Measurements from ENCODE around the gene CCDC91.
"Not testable (repeated sequence)": the region's sequence is repeated elsewhere in the genome, so short reads cannot be mapped to it uniquely, and the experiment has no call there.

CCDC91 gene

DNA sequence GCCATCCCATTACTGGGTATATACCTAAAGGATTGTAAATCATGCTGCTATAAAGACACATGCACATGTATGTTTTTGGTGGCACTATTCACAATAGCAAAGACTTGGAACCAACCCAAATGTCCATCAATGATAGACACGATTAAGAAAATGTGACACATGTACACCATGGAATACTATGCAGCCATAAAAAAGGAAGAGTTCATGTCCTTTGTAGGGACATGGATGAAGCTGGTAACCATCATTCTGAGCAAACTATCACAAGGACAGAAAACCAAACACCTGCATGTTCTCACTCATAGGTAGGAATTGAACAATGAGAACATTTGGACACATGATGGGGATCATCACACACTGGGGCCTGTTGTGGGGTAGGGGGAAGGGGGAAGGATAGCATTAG is 288.8 kb downstream of the CCDC91 start:
- not testable (repeated sequence) for DNase-seq

GRCh38 chr12:28479683-28480082 is 289.4 kb downstream of the CCDC91 start:
- no peak for DNase-seq

DNA sequence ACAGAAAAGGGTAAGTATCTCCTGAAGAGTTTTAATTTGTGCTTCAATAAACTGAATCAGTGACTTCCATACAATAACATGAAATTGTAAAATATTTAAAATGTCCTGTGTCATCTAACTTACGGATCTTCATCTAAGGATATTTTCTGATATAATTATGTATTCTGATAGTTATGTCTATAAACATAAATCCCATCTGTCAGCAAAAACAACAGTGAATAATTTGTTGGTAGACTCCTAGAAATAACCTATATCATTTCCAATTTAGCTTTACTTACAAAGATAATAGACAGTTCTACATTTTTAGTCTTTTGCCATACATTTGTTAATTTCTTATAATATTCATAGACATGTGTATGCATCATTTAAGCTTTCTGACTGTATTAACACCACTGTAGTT is 293.9 kb downstream of the CCDC91 start:
- no peak for DNase-seq

DNA sequence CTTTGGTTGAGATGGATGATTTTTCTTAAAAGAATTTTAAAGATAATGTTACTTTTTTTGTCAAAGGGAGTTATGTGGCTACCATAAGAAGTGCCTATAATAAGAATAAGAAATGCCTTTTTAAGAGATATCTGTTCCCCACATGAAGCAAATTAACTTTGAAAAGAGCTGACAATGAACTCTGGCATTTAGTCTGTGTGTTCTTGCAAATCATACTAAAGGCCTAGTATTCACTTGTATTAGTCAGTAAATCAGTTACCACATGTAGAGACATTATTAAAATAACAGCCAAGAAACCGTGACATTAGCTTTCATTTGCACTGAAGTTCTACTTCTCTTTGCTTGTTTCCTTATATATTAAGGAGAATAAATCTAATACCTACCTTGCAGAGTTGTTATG is 296.3 kb downstream of the CCDC91 start:
- no peak for DNase-seq

GRCh38 chr12:28489246-28489645 is 299.0 kb downstream of the CCDC91 start:
- no peak for DNase-seq

DNA sequence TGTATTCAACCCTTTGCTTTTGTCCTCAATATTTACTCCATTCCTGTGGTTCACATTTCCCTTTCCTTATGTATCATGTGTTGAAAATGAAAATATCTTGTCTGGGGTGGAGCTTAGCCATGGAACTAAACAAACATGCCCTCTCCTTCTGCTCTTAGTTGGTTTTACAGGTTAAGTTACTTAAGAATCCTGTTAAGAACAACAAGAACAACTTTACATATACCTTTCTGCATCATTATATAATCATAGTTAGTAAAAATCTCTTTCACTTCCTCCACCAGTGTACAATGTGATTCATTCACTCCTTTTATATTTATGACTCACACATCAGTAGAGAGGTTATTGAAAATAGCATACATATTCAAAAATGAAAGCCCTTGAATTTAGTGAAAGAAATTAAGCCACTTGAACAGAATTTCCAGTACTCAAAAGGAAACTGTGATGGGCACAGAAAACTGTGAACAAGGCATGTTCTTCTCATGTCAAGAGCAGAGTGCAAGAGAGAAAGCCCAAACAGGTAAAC is 307.7 kb downstream of the CCDC91 start:
- DNase-seq: no peak

DNA sequence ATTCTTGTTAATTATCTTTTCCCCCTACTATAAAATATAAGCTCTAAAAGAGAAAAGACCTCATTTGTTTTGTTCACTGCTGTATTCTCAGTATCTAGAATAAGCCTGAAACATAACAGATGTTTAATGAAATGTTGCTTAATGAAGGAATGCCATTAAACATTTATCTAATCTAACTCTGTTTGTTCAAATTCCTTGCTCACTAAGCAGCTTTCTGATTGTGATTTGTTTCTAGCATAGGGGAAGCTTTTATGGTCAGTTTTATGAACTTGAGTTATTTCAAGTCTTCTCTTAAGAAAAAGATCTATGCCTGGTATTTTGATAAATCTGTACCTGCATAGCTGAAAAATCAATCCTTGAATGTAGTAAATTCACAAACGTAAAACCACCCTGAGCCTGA is 308.6 kb downstream of the CCDC91 start:
- no peak for DNase-seq

- DNase-seq: no peak
Observed at GRCh38 chr12:28500373-28501024, 310.2 kb downstream of the CCDC91 start.

- no peak for DNase-seq
Observed at GRCh38 chr12:28506271-28506670, 316.0 kb downstream of the CCDC91 start.

- DNase-seq: no peak
Observed at GRCh38 chr12:28507033-28507432, 316.8 kb downstream of the CCDC91 start.

DNA sequence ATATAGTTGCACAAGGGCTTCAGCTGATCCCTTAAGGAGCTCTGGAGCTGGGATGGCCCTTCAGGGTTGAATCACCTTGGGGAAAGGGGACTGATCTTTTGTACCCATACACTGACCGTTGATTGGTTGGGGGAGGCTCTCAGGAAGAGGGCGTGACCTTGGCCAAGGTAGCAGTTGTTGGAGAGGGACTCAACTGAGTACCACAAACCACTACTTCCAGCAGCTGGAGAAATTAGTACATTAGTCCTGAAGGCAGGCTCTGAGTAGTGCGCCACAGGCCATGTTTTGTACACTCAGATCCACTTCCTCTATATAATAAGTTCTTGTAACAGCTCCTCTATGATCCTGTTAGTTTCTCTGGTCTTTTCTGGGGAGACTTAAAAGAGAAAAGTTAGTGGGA is 317.6 kb downstream of the CCDC91 start:
- no peak for DNase-seq

GRCh38 chr12:28512406-28512805 is 322.1 kb downstream of the CCDC91 start:
- DNase-seq: no peak

DNA sequence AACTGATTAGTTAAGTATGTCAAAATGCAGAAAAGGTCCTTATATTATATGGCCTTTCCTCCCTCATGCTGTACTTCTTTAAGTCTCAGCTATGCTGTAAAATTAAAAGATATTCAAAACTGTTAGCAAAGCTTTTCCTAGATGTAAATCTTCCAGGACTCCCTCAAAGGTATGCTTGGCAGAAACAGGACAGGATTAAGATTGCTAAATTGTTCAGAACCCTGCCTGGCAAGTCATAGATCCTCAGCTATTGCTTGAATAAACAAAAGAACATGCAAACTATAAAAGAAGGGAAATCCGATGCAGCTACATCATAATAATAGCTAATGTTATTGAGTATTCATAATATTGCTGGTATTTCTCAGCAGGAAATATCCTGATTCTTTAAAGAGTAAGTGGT is 322.6 kb downstream of the CCDC91 start:
- no peak for DNase-seq

DNA sequence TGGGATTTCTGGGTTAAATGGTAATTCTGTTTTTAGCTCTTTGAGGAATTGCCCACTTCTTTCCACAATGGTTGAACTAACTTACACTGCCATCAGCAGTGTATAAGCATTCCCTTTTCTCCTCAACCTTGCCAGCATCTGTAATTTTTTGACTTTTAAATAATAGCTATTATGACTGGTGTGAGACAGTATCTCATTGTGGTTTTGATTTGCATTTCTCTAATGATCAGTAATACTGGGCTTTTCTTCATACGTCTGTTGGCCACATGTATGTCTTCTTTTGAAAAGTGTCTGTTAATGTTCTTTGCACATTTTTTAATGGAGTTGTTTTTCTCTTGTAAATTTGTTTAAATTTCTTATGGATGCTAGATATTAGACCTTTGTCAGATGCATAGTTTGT is 323.7 kb downstream of the CCDC91 start:
- DNase-seq: no peak

DNA sequence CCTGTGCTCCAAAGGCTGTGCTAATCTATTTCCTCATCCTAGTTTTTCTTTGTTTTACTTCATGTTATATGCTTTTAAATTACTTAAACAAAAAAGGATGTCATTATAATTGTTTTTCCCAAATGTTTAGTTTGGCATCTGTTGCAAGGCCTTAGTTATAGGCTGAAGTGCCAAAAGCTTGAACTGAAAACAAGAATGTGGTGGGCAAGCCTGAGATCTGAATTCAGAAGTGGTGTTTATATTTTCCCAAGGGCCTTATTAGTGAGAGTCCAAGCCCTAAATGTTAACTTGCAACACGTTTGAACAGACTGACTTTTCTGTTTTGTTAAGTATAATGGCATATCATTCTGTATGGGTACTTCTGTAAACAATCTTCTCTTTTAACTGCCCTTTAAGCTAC is 326.8 kb downstream of the CCDC91 start:
- DNase-seq: no peak

GRCh38 chr12:28527631-28528249 is 337.5 kb downstream of the CCDC91 start:
- DNase-seq: no peak

DNA sequence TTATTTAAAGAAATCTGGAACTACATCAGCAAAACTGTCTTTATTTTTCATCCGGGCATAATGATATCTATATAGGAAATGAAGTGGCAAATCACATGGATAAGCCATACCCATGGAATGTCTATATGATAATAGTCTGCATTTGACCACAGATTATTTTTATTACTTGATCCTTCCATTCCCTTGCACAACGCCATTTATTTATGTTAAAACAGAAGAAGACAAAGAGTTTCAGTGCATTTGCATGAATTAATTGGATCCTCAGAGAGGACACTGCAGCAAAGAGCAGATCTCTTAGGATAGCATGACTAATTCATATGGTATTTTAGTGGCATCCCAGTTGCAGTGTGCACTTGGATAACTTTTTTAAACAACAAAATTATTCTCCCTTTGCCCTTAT is 345.0 kb downstream of the CCDC91 start:
- DNase-seq: no peak

- DNase-seq: no peak
Observed at GRCh38 chr12:28536088-28536487, 345.8 kb downstream of the CCDC91 start.

- no peak for DNase-seq
Observed at GRCh38 chr12:28537474-28537873, 347.2 kb downstream of the CCDC91 start.

DNA sequence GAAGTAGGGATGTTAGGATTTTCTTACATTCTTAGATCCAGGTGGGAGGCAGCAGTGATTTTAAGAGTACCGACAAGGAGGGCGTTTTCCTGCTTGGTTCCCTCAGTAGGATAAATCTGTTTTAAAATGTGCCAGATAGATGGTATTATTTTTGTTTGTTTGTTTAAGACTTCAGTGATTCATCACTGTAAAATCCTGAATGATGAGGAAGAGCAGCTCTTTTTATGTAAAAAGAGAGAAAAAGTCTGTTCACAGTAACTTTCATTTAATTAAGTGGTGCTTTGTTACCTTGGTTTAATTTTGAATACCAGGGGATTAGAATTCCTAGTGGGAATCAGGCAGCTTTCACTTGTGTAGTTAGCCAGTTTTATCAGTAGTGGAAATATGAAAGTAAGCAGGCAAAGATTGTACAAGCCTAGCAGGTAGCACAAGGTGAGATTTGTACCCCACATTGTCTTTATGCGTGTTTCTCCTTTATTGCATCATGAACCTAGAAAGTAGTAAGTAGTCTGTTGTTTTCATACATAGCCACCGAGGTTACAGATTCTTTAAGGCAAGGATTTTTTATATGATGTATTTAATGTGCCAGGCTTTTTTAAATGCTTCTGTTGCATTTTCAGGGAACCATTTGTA is 349.6 kb downstream of the CCDC91 start:
- DNase-seq: no peak

- no peak for DNase-seq
Observed at GRCh38 chr12:28540324-28540714, 350.1 kb downstream of the CCDC91 start.

DNA sequence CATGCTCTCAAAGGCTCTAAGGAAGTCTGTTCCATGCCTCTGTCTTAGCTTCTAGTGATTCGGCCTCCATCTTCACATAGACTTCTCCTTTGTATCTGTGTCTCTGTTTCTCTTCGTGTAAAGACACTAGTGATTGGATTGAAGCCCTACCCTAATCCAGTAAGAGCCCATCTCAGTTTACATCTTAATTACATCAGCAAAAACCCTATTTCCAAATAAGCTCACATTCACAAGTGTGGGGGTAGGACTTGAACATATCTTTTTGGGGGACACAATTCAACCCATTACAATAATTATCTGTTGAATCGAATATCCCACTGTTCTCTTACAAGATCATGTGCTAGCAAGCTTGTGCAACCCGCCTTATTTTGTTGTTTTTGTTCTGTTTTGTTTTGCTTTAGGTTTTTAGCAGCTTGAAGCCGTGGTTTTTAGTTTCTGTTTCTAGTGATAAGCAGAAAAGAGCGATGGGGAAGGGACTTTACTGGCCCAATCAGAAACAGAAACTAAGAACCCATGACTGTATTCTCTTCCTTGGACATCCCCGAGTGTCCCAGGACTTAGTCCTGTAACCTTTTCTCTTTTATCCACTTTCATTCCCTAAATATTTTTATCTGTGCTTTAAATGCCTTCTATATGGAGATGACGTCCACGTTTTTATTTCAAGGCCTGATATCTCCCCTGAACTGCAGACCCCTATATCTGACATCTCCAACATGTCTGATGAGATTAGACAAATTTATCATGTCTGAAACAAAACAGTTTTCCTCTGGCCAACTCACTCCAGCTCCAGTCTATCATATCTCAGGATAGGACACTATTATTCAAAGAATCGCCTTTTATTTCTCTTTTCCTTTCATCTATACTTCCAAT is 353.0 kb downstream of the CCDC91 start:
- no peak for DNase-seq
